ENCODE data around the gene SLPI.

Gene SLPI

DNA sequence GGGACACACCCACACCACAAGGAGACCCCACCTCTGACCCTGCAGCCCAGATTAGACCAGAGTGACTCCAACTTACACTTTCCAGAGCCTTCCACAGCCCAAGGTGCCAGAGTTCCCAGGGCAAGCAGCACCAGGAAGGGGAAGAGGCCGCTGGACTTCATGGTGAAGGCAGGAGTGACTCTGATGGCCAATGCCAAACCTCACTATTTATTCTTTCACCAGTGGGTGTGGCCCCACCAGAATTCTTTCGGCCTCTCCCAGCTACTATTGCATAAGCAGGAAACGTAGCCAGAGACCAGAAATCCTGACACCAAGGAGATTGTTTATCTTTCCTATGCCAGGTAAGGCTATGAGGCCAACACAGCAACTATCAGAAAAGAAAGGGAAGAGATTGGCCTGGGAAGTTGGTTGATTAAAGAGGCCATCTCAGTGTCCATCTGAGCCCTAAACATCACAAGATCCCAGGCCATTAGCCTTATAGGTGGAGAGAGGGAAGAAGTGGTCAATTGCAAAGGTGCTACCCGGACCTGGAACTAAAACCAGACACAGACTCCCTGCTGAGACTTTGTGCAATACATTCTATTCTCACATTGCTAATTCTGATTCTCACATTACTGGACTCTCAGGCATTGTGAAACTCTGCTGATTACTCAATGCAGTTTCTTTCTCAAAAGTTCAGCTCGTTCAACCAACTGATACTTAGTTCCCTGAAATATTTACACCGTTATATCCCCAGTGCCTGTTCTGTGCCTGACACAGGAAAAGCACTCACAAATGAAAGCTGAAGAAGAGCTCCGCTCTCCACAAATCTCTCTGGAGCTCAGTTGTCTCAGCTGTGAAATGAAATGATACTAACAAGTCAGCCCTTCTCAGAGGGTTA lies at the start of gene SLPI:
Gene SLPI, minus strand, starts transcription at position 182 of the 880 bp plus-strand sequence. Its CDS starts 21 bp downstream, at position 161.
- Histone ChIP-seq H3K36me3 (ENCODE audit: insufficient read depth, low read length) (no peaks in the 10 kb centered on the region), H3K9me3 (ENCODE audit: low read depth, low read length) (no peaks in the 10 kb centered on the region), H3K4me3 (no peak within 1 kb of the TSS), H3K27ac (no peak within 1 kb of the TSS), H3K9ac (ENCODE audit: insufficient read length) (no peak within 1 kb of the TSS)
- no peak for TF ChIP-seq POLR2AphosphoS5 (IDR thresholded peaks at IDR 0.05; ENCODE audit: borderline replicate concordance, low read depth, low read length)
- no peak for TF ChIP-seq EZH2 (IDR thresholded peaks at IDR 0.05)
- TF ChIP-seq FOXP2 (optimal IDR thresholded peaks at IDR 0.05; ENCODE audit: control extremely low read depth, extremely low read length, insufficient read depth) = no peak
- no peak for DNase-seq (ENCODE audit: low read depth, low spot score)

DNA sequence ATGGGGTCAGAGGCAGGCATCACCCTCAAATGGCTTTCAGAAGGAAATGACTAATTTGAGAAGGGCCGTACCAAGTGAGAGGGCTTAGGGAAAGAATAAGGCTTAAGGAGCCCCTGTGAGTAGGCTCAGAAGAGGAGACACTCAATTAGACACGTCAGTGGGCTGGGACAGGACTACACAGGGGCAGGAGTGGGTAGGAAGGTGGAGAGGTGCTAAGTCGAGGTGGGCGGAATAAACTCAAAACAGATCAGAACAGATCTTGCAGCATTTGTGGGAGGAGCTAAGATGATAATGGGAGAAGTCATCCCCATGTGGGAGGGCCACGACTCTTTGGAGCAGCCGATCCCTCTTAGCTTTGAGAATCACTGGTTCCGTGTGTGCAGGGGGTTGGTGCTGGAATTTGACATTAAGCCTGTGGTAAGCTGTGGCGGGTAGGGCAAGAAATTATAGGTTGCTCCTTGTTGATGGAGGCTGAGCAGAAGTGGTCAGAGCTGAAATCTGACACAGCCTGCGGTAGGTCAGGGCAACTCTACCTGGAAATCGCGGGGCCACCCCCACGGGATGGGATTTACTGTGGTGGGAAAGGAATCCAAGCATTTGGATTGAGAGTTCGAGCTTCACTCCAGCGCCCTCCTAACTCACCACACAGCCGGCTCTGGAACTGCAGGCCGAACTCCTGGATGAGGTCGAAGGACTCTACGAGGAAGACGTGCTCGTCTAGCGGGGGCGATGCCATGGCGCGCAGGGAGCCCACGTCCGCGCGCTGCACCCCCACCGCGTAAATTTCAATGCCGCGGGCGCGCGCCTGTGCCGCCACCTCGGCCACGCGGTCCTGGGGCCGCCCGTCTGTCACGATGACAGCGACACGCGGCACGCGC lies 49.5 kb upstream of the SLPI start:
- TF ChIP-seq EZH2 (IDR thresholded peaks at IDR 0.05) = no peak
- TF ChIP-seq FOXP2 (optimal IDR thresholded peaks at IDR 0.05; ENCODE audit: control extremely low read depth, extremely low read length, insufficient read depth) = no peak
- no peak for TF ChIP-seq POLR2AphosphoS5 (IDR thresholded peaks at IDR 0.05; ENCODE audit: borderline replicate concordance, low read depth, low read length)
- H3K27ac ChIP-seq = no peak overlapping the region
- H3K9me3 ChIP-seq (ENCODE audit: low read depth, low read length) = no peaks in the 10 kb centered on the region
- H3K9ac ChIP-seq (ENCODE audit: insufficient read length) = no peak overlapping the region
- no peak overlapping the region for H3K4me3 ChIP-seq
- no peak for DNase-seq (ENCODE audit: low read depth, low spot score)
- H3K36me3 ChIP-seq (ENCODE audit: insufficient read depth, low read length) = no peaks in the 10 kb centered on the region

GRCh38 chr20:45301824-45302271 lies 47.5 kb upstream of the SLPI start:
- TF ChIP-seq EZH2 (IDR thresholded peaks at IDR 0.05) = no peak
- TF ChIP-seq POLR2AphosphoS5 (IDR thresholded peaks at IDR 0.05; ENCODE audit: borderline replicate concordance, low read depth, low read length) = no peak
- no peak for TF ChIP-seq FOXP2 (optimal IDR thresholded peaks at IDR 0.05; ENCODE audit: control extremely low read depth, extremely low read length, insufficient read depth)
- Histone ChIP-seq H3K36me3 (ENCODE audit: insufficient read depth, low read length) (no peaks in the 10 kb centered on the region), H3K9me3 (ENCODE audit: low read depth, low read length) (no peaks in the 10 kb centered on the region), H3K9ac (ENCODE audit: insufficient read length) (no peak overlapping the region), H3K27ac (no peak overlapping the region), H3K4me3 (peak overlapping the region; percentile 41; the same call in 1 of the 2 replicates)
- peak; percentile 48 for DNase-seq (ENCODE audit: low read depth, low spot score)

DNA sequence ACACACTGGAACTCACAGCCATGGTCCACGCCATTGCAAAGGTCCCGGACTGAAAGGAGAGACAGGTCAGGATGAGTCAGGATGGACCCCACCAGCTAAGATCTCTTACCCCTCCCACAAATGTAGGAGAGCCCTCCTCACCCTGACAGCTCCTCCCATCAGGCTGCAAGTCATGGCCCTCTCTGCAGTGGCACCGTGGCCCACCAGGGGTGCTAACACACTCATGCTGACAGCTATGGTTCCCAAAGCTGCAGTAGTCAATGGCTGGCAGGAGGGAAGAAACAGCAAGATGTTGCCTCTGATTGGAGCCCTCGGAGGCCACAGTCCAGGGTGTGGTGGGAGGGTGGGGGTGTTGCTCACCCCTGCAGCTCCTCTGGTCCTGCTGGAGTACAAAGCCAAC lies 46.6 kb upstream of the SLPI start:
- H3K4me3 ChIP-seq = no peak overlapping the region
- DNase-seq (ENCODE audit: low read depth, low spot score) = no peak
- TF ChIP-seq FOXP2 (optimal IDR thresholded peaks at IDR 0.05; ENCODE audit: control extremely low read depth, extremely low read length, insufficient read depth) (no peak), EZH2 (IDR thresholded peaks at IDR 0.05) (no peak), POLR2AphosphoS5 (IDR thresholded peaks at IDR 0.05; ENCODE audit: borderline replicate concordance, low read depth, low read length) (no peak)
- no peak overlapping the region for H3K27ac ChIP-seq
- no peak overlapping the region for H3K9ac ChIP-seq (ENCODE audit: insufficient read length)
- no peaks in the 10 kb centered on the region for H3K36me3 ChIP-seq (ENCODE audit: insufficient read depth, low read length)
- no peaks in the 10 kb centered on the region for H3K9me3 ChIP-seq (ENCODE audit: low read depth, low read length)

- H3K4me3 ChIP-seq = no peak overlapping the region
- no peak overlapping the region for H3K27ac ChIP-seq
- no peaks in the 10 kb centered on the region for H3K9me3 ChIP-seq (ENCODE audit: low read depth, low read length)
- TF ChIP-seq EZH2 (IDR thresholded peaks at IDR 0.05) = no peak
- no peak for TF ChIP-seq POLR2AphosphoS5 (IDR thresholded peaks at IDR 0.05; ENCODE audit: borderline replicate concordance, low read depth, low read length)
- TF ChIP-seq FOXP2 (optimal IDR thresholded peaks at IDR 0.05; ENCODE audit: control extremely low read depth, extremely low read length, insufficient read depth) = no peak
- no peak for DNase-seq (ENCODE audit: low read depth, low spot score)
- H3K36me3 ChIP-seq (ENCODE audit: insufficient read depth, low read length) = no peaks in the 10 kb centered on the region
- H3K9ac ChIP-seq (ENCODE audit: insufficient read length) = no peak overlapping the region
Observed at GRCh38 chr20:45299786-45300185, 45.4 kb upstream of the SLPI start.

- Histone ChIP-seq H3K36me3 (ENCODE audit: insufficient read depth, low read length) (no peaks in the 10 kb centered on the region), H3K27ac (no peak overlapping the region), H3K9me3 (ENCODE audit: low read depth, low read length) (no peaks in the 10 kb centered on the region; the same call in 1 of the 2 replicates), H3K4me3 (no peak overlapping the region), H3K9ac (ENCODE audit: insufficient read length) (no peak overlapping the region)
- no peak for DNase-seq (ENCODE audit: low read depth, low spot score)
- TF ChIP-seq POLR2AphosphoS5 (IDR thresholded peaks at IDR 0.05; ENCODE audit: borderline replicate concordance, low read depth, low read length) (no peak), FOXP2 (optimal IDR thresholded peaks at IDR 0.05; ENCODE audit: control extremely low read depth, extremely low read length, insufficient read depth) (no peak), EZH2 (IDR thresholded peaks at IDR 0.05) (no peak)
Observed at GRCh38 chr20:45297786-45298497, 43.6 kb upstream of the SLPI start.

DNA sequence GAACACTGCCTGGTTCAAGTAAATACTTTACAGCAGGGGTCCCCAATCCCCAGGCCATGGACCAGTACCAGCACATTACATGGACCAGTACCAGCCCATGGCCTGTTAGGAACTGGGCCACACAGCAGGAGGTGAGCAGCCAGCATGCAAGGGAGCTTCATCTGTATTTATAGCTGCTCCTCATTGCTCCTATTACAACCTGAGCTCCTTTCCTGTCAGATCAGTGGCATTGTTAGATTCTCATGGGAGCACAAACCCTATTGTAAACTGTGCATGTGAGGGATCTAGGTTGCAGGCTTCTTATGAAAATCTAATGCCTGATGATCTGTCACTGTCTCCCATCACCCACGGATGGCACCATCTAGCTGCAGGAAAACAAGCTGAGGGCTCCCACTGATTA lies 40.3 kb upstream of the SLPI start:
- Histone ChIP-seq H3K9me3 (ENCODE audit: low read depth, low read length) (no peaks in the 10 kb centered on the region; the same call in 1 of the 2 replicates), H3K27ac (no peak overlapping the region), H3K9ac (ENCODE audit: insufficient read length) (no peak overlapping the region), H3K36me3 (ENCODE audit: insufficient read depth, low read length) (no peaks in the 10 kb centered on the region), H3K4me3 (no peak overlapping the region)
- no peak for TF ChIP-seq FOXP2 (optimal IDR thresholded peaks at IDR 0.05; ENCODE audit: control extremely low read depth, extremely low read length, insufficient read depth)
- no peak for TF ChIP-seq POLR2AphosphoS5 (IDR thresholded peaks at IDR 0.05; ENCODE audit: borderline replicate concordance, low read depth, low read length)
- no peak for TF ChIP-seq EZH2 (IDR thresholded peaks at IDR 0.05)
- no peak for DNase-seq (ENCODE audit: low read depth, low spot score)
